B cell (primary cell): ENCODE results near the gene DEFB118.

Experiments used
- CTCF ChIP-seq: fragments of 200-600 bp; IDR thresholded peaks from one replicate; pipeline ENCODE4 v1.8.0; 2022; ENCODE audit warnings: antibody characterized with exemption, mild to moderate bottlenecking
- EZH2 ChIP-seq: IDR thresholded peaks from 2 replicates; pipeline ENCODE4 v1.6.1; 2012; ENCODE audit warnings: borderline replicate concordance, low read depth, mild to moderate bottlenecking, moderate library complexity, low read length; ENCODE audit not compliant: insufficient read depth, poor library complexity, severe bottlenecking

- TF ChIP-seq CTCF (no peak), EZH2 (no peak)
Measured at GRCh38 chr20:31403886-31404285, 35.5 kb downstream of the DEFB118 start.
